ENCODE results near the gene STC2.

The STC2 gene

GRCh38 chr5:173311818-173312585 lies 16.2 kb downstream of the STC2 start:
- no peak for DNase-seq

- DNase-seq = no peak
These were observed 17.1 kb downstream of the STC2 start for GRCh38 chr5:173310861-173311785.

- no peak for DNase-seq
These were observed 17.9 kb downstream of the STC2 start for GRCh38 chr5:173310218-173310769.

DNA sequence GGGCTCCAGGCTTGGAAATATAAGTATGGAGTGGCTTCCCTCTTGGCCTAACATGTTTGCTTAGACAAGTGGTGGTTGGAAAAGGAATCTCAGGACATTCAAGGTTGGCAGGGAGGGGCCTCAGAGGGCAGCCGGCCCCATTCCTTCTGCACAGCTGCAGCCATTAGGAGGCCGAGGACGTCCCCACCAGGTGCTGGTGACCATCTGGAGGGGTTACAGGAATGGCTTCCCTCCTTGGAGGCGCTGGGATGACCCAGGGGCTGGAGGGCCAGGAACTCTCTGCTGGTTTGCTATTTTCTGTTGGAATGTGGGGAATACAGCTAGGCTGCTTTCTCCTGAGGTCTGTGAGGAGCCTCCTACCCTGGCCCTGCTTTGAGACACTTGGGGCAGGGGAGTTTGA lies 18.5 kb downstream of the STC2 start:
- DNase-seq = no peak

DNA sequence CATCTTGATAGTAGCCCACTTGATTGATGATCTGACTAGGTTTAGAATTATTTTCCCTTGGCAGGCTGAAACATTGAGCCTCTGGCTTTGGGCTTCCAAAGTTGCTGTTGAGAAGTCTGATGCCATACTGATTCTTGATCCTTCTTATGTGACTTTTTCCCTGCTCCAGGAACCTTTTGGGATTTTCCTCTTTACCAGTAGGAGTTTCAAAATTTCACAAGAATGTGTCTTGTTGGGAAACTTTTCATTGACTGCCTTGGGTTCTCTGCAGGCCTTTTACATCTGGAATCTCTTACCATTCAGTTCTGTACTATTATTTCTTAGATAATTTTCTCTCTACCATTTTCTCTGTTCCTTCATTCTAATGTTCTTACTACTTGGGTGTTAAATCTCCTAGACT lies 20.0 kb downstream of the STC2 start:
- no peak for DNase-seq

GRCh38 chr5:173307695-173308094 lies 20.5 kb downstream of the STC2 start:
- no peak for DNase-seq

DNA sequence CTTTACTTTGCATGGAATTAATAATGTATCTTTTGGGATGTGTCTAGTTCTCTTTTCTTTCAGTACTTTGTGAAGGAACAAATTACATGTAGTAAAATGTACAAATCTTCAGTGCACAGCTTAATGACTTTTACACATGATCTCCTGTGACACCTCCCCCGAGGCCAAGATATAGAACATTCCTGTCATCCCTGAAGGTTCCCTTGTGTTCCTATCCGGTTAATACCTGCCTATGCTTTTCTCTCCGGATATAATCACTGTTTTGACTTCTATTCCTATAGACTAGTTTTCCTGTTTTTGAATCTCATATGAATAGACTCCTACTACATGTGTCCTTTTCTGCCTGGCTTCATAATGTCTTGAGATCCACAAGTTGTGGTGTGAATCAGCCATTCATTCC lies 21.5 kb downstream of the STC2 start:
- DNase-seq = no peak

GRCh38 chr5:173304591-173304988 lies 23.6 kb downstream of the STC2 start:
- DNase-seq = no peak

DNA sequence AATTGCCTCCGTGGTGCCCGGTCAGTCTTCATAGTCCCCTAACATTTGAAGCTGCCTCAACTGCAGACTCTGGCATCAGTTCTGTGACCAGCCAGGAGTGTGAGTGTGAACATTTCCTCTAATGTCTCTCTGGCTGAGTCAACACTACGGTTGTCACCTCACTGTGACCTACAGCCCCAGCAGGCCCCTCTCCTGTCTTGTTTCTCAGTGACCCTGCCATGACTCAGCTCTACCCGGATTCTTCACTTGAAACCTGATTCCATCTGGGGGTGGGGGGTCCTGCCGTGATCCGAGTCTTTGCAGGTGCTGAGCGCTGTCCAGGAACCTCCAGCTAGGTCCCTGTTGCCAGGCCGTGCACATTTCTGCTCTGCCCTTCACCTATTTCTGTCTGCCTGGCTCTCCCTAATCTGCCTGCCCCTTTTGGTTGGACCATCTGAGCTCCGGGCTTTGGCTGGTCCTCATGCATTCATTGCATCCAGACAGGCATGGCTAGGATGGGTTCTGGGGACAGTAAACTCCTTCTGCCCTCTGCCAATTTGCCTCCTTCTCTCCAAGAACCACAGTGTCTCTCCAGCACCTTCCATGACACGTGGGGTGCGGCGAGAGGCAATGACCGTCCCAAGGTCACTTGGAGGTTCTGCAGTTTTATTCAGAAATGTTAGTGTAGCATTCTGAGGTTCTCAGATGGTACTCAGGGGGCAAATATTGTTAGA lies 24.2 kb downstream of the STC2 start:
- no peak for DNase-seq

GRCh38 chr5:173302546-173303155 lies 25.6 kb downstream of the STC2 start:
- DNase-seq = no peak

DNA sequence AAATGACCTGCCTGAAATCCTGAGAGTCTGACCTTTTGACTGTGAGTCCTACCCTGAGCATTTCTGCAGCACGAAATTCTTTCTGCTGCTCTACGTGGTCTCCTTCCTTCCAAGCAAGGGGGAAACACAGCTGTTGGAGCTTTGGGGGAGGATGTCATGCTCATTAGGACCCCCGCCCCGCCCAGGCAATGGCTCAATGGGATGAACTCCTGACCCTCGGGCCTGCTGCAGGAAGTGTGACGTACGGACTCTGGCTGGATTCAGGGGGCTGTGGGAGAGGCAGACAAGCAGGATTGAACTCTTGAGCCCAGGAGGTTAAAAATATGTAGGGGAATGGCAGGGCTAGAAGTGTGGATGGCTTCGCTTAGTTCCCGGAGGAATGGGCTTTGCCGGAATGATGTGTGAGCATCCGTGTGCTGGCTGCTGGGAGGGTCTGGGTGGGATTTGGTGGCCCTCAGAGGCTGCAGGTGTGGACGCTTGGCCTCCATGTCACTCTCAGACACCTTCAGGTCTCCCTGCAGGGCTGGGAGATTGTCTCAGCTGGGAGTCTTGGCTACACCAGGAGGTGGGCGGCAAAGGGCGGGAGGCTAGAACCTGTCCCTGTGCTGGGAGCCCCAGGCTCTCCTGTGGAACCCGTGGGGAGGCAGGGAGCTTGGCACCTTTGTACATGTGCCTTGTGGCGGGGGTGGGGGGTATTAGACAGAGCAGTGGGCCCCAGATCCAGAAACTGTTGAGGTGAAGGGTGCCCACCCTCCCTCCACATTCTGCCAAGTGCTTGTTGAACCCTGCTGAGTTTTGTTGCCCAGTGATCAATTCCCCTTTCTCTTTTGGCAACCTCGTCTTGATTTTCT lies 26.3 kb downstream of the STC2 start:
- DNase-seq = no peak

DNA sequence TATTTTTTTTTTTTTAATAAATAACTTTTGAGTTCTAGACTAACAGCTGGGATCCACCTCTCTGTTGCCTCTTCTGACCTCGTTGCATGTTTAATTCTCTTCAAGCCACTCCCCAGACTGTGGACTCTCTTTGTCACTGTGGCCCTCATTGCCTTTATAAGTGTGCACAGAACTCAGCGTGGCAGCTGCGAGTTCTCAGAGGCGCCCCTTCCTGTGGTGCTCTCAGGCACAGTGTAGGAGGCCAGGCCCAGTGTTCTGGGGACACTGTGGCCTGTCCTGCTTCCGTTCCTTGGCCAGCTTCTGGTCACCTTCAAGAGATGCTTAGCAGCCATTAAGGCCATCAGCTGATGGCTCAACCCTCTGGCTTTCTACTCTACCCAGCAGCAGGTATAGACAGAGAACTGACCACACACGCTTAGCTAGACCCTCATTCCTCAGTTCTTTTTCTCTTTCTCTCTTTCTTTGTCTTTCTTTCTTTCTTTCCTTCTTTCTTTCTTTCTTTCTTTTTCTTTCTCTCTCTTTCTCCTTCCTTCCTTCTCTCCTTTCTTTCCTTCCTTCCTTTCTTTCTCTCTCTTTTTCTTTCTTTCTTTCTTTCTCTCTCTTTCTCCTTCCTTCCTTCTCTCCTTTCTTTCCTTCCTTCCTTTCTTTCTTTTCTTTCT lies 27.7 kb downstream of the STC2 start:
- DNase-seq = no peak

DNA sequence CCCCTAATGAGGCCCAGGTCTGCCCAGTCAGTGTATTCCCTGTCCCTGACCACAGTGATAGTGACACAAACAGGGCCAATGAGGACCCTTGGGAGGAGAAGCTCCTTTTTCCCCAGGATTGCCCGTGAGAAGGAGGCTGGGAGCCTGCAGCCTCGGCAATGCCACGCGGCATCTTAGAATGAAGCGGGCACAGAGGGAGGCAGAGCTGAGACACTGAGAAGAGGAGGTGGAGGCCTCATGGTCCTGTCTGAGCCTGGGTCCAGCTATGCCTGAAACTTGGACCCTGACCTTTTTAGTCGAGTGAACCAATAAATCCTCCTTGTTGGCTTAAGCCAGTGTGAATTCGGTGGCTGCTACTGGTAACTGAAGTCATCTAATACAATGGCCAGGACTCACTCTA lies 28.4 kb downstream of the STC2 start:
- no peak for DNase-seq

GRCh38 chr5:173298213-173298926 lies 29.8 kb downstream of the STC2 start:
- DNase-seq = no peak

DNA sequence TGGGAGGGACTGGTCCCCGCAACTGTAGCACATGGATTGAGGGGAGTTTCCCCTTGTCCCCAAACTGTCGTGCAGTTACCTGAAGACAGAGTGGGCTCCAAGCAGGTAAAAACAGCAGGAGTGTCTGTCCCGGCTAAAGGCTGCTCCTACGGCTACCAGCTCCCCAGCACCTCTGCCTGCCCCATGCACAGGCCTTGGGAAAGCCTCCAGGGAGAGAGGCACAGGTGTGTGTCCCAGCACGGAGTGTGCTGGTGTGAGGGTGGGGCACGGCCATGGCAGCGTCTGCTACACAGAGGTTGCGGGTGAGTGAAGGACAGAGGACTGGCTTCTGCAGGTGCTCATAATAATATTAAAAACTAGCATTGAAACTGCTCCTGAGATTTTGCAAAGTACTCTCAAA lies 30.4 kb downstream of the STC2 start:
- DNase-seq = no peak

GRCh38 chr5:173296737-173297676 lies 31.2 kb downstream of the STC2 start:
- no peak for DNase-seq

DNA sequence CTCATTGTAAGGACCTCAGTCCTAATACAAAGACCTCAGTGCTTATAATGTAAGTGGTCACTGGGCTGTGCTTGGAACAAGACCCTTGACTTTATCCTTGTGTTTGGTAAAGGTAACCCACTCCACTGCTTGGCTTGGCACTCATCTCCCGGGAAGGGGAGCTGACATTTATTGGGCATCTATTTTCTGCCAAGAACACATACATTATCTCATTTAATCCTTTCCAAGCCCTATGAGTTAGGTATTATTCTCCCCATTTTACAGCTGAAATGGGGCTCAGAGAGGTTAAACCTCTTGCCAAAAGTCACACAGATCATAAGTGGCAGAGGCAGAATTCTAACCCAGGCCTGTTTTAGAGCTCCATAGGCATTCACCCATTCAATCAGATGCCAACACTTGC lies 32.4 kb downstream of the STC2 start:
- DNase-seq = no peak

DNA sequence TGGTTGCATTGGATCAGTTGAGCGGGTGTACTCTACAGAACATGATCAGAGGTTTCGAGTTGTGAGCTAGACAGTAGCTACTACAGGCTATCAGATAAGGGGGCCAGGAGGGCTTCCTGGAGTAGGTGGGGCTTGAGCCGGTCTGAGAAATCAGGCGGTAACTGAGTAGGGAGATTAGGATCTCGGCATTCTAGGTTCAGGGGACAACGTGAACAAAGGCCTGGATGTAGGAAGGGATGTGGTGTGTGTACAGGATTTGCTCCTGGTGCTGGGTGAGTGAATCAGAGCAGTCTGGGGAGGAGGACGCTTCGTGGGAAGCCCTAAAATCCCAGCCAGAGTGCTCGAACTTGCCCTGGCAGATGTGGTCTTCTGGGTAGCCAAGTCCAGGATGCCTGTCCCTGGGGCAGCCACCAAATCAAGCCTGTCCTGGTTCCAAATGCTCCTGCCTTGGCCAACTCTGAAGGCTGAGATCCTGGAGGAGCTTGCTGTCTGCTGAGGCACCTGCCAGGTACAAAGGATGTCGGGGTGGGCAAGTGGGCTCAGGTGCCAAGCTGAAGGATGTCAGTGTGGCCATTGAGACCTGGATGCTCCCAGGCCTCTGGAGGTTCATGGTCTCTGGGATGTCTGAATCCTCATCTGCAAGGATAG lies 33.4 kb downstream of the STC2 start:
- DNase-seq = no peak

Data from NCI-H82 (cell line).